ENCODE results near the gene GID4.
A peak's percentile ranks its signal among the peaks of the same experiment; 100 is the strongest.

GID4 gene

GRCh38 chr17:18045691-18046350 is 6.6 kb downstream of the GID4 start:
- DNase-seq, result no peak

- DNase-seq, result no peak
These were observed 16.4 kb downstream of the GID4 start for GRCh38 chr17:18055597-18055996.

- DNase-seq, result no peak
These were observed 17.0 kb downstream of the GID4 start for GRCh38 chr17:18056214-18056613.

GRCh38 chr17:18059283-18059682 is 20.1 kb downstream of the GID4 start:
- DNase-seq, result no peak

- DNase-seq, result no peak
These were observed 24.8 kb downstream of the GID4 start for GRCh38 chr17:18064053-18064452.

- DNase-seq, result no peak
These were observed 26.3 kb downstream of the GID4 start for GRCh38 chr17:18065546-18065945.

- DNase-seq, result no peak
These were observed 27.7 kb downstream of the GID4 start for GRCh38 chr17:18066866-18067265.

DNA sequence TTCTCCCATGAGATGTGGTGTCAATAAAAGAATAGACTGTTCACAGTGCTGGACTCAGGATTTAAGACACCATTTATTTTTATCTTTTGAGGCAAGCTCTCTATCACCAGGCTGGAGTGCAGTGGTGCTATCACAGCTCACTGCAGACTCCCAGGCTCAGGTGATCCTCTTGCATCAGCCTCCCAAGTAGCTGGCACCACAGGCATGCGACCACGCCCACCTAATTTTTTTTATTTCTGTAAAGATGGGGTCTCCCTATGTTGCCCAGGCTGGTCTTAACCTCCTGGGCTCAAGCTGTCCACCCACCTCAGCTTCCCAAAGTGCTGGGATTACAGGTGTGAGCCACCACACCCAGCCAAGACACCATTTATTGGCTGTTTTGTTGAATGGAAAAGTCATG is 29.9 kb downstream of the GID4 start:
- no peak for DNase-seq

GRCh38 chr17:18070861-18071340 is 31.7 kb downstream of the GID4 start:
- no peak for DNase-seq

DNA sequence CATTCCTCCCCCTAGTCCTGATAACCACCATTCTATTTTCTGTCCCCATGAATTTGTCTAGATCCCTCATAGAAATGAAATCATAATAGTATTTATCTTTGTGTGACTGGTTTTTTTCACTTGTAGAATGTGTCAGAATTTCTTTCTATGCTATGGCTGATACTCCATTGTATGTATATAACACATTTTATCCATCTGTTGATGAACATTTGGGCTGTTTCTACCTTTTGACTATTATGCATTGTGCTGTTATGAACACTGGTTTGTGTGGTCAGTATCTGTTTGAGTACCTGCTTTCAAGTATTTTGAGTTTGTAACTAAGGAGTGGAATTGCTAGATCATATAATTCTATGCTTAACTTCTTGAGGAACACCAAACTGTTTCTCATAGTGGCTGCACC is 32.5 kb downstream of the GID4 start:
- DNase-seq, result no peak

DNA sequence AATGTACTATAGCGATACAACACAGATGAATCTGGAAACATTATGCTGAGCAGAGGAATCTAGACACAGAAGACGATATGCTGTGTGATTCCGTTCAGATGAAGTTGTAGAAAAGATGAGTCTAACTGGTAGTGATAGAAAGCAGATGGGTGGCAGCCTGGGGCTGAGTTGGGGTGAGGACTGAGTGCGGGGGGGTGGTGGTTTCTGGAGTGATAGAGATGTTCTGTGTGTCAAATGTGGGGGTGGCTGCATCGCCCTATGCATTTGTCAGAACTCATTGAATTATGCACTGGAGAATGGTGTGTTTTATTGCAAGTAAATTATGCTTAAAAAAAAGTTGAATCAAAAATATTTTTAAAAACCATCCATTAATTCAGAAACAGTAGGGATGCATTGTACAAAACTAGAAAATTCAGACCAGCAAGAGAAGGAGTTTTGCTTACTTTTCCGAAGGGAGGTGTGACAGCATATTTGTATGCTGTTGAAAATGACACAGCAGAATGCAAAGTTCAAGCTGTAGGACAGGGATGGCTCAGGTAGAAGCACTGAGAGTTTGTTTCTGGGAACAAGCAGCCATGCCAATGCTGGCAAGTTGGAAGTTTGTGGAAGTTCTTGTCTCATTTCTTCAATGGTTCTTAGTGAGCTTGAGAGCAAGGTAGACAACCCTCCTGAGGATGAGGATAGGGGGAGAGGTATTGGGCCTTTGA is 35.5 kb downstream of the GID4 start:
- DNase-seq, result no peak

DNA sequence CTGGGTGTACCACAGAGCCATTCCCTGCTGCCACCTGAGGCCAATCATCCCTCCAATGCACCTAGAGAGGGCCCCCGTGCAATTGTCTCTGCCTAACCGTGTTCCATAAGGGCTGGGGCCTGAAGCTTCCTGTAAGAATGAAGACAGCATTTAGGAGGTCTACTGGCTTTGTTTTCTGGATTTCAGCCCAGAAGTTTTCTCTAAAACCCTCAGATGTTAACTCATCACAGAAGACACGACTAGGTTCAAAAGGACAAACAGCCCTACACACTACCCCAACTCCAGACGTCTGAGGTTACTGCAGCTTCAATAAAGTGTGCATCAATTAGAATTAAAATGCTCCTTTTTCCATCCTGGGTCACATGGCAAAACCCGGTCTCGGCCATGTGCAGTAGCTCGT is 37.7 kb downstream of the GID4 start:
- no peak for DNase-seq

DNA sequence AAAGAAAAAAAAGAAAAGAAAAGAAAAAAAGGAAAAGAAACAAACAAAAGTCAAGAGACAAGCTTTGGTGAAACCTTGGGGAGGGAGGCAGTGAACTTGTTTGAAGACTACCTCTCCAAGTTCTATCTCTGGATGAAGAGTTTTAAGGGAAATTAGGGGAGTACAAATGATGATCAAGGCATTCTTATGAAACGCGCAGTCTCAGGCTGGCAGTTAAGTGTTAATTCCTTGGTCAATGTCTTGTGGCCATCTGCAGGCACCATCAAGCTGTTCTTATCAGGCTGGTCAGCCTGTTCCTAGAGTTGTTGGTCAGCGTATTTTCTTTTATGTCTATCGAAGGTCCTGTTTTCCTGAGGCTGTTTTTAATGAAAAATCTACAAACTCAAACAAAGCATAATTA is 40.3 kb downstream of the GID4 start:
- DNase-seq, result no peak

GRCh38 chr17:18084256-18084655 is 45.0 kb downstream of the GID4 start:
- DNase-seq, result no peak

DNA sequence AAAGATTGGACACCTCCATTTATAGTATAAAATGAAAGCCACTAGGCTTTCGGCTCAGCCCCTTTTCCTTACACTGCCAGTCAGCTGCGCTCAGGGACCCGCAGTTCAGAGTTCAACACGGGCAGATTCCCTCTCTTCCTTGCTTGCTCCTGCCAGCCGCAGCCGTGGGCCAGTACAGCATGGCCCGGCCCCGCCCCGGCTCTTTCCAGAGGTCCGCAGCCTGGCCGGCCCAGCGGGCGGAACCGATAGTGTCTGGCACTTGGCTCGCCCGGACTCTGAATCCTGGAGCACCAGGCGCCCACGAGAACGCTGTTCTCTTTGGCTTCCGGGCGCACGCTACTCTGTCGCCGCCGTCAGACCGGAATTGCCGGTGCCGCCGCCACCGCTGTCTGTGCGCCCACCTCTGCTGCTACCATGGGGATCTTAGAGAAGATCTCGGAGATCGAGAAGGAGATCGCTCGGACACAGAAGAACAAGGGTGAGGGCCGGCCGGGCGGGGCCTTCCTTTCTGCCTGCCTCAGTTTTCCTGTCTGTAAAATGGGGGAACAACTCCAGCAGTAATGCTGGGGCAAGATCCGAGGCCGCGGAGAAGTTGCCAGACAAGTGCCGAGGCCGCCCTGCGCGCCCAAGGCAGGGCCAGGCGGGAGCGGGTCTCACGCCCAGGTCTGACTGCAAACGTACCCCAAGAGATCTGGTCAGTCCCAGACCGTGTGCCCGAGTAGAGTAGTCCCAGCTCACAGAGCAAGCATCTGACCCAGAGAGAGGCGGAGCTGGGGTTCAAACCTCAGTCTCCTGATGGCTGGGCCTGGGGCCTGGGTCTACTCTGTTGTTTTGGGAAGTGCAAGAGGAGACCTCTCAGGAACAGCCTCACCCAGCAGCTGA is 48.6 kb downstream of the GID4 start, which contains the start of gene DRG2:
Gene DRG2, plus strand, starts transcription at position 339 of the 882 bp plus-strand sequence. Its CDS starts 76 bp downstream, at position 415.
- peak; percentile 90 for DNase-seq

GRCh38 chr17:18089613-18090012 is 50.4 kb downstream of the GID4 start:
- DNase-seq, result no peak

DNA sequence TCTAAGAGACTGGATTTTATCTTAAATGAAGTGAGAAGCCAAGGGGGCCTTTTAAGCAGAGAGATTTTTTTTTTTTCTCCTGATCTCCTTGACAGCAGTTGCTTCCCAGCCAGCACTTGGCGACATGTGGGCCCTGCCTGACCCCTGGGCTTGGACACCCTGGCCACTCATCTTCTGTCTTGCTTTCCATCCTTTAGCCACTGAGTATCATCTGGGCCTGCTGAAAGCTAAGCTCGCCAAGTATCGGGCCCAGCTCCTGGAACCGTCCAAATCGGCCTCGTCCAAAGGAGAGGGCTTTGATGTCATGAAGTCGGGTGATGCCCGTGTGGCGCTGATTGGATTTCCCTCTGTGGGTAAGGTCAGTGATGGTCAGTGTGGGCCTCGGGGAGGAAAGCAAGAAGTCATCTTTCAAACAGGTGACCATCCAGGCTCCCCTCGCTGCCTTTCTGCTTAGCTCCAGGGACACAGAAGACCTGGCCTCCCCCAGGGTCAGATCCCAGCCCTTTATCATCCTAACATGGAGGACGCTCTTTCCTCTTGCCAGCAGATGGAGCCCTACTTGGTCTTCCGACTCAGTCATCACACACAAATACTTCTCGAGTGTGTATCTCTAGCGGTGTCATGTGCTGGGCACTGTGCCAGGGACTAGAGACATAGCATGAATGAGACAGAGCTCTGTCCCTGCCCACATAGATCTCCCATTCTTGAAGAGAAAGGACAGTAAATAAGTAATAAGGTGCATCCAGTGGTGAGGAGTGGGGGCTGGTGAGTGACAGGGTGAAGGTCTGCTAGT is 54.6 kb downstream of the GID4 start:
- DNase-seq, result peak; percentile 51

DNA sequence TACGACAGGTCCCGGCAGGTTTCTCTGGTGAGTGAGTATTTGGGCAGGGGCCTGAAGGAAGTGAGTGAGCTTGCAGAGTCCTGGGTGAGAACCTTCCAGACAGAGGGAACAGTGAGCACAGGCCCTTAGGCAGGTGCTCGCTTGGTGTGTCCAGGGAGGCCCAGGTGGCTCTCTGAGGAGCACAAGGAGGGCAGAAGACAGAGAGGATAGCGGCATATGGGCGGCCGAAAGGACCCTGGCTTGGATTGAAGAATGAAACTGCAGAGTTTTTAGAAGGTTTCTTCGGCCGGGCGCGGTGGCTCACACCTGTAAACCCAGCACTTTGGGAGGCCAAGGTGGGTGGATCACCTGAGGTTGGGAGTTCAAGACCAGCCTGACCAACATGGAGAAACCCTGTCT is 55.2 kb downstream of the GID4 start:
- DNase-seq, result no peak

DNA sequence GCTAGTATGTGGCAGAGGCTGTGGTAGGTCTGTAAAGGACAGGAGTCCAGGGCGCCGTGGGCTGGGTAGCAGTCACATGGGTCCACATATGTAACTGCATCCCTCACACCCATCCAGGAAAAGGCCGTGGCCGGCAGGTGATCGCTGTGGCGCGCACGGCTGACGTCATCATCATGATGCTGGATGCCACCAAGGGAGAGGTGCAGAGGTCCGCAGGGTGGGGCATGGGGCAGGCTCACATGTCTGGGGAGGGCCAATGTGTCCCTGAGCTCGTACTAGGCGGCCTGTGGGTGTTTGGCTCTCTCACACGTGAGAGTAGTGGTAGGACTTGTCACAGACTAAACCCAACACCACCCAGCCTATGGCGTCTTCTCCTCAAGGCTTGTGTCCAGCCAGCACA is 60.3 kb downstream of the GID4 start:
- no peak for DNase-seq

DNA sequence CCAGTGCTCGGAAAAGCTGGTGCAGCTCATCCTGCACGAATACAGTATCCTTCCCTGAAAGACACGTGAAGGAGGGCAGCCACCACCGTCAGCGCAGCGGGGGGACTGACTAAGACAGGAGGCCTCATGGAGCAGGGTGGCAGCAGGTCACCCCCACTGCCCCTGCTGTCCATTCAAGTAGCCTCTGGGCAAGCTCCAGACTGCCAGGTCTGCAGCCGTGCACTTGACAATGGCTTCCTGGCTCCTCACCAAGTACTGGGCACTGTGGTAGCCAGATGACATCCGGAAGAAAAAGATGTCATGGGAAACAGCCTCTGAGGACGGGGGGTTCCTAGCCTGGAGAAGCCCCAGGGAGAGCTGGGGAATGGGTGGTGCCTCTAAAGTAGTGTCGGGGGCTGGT is 61.4 kb downstream of the GID4 start:
- DNase-seq, result no peak

GRCh38 chr17:18101828-18102227 is 62.6 kb downstream of the GID4 start:
- DNase-seq, result no peak

- no peak for DNase-seq
These were observed 63.4 kb downstream of the GID4 start for GRCh38 chr17:18102640-18103039.

DNA sequence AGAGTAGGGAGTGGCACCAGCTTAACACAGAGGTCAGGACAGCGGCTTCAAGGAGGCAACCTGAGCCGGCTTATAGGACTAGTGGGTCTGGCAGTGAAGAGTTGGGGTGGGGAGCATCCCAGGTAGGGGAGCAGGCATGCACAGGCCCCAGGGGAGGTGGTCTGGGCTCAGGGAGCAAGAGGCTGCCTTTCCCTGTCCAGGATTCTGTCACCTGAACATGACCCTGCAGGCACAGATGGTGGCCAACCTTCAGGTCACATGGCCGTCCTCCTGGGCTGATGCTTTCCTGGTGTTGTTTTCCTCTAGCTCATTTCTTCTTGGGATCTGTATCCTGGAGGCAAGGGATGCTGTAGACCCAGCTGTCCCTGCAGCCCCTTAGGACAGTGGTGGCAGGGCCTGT is 65.8 kb downstream of the GID4 start:
- no peak for DNase-seq
